ENCODE measurements around the gene PCDHGA3. TPM values are rescaled to one million over a fixed set of nuclear protein-coding genes. Genes with fewer than 3 reads are reported as not detected.

The PCDHGA3 gene
- total and polyA plus RNA-seq, 2 of the 13 experiments (the other 11 are each of a cell fraction or from before 2014, with no cell fraction given) = 0.05 TPM; not detected in 1

DNA sequence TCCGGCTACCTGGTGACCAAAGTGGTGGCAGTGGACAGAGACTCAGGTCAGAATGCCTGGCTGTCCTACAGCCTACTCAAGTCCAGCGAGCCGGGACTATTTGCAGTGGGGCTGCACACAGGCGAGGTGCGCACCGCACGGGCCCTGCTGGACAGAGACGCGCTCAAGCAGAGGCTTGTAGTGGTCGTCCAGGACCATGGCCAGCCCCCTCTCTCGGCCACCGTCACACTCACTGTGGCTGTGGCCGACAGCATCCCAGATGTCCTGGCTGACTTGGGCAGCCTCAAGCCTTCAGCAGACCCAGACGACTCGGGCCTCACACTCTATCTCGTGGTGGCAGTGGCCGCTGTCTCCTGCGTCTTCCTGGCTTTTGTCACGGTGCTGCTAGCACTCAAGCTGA, 13.3 kb downstream of the PCDHGA3 start:
- Histone ChIP-seq H3K27ac (ENCODE audit: extremely low read length, insufficient read depth, low read length) (no peak overlapping the region), H3K9ac (ENCODE audit: insufficient read depth, low read depth, low read length) (no peak overlapping the region), H2AFZ (ENCODE audit: low read length) (no peak overlapping the region), H3K4me1 (ENCODE audit: insufficient read depth, low read length) (no peaks in the 10 kb centered on the region), H3K27me3 (ENCODE audit: control insufficient read depth in 1 of 2, insufficient read depth in 2 of 2, low read length in 2 of 2) (no peaks in the 10 kb centered on the region), H3K79me2 (ENCODE audit: insufficient read depth, low read length) (no peaks in the 10 kb centered on the region), H3K4me3 (replicated peaks in 1 of 3; ENCODE audit: insufficient read depth in 1 of 3, low read depth in 2 of 3, low read length in 3 of 3) (no peak overlapping the region), H3K36me3 (replicated peaks in 1 of 2; ENCODE audit: control insufficient read depth in 1 of 2, insufficient read depth in 2 of 2, low read length in 2 of 2) (no peaks in the 10 kb centered on the region), H4K20me1 (ENCODE audit: insufficient read depth, low read length) (no peaks in the 10 kb centered on the region), H3K4me2 (ENCODE audit: low read depth, low read length) (no peak overlapping the region), H3K9me3 (ENCODE audit: low read length) (peaks cover 25% of the 10 kb centered on the region)
- CTCF ChIA-PET (ENCODE audit: low intra/inter-chr PET ratio, low total read pairs) = no interaction called here
- ATAC-seq = no peak
- no peak for FAIRE-seq
- no peak for DNase-seq (ENCODE audit: low spot score)
- TF ChIP-seq, protein P1, sequence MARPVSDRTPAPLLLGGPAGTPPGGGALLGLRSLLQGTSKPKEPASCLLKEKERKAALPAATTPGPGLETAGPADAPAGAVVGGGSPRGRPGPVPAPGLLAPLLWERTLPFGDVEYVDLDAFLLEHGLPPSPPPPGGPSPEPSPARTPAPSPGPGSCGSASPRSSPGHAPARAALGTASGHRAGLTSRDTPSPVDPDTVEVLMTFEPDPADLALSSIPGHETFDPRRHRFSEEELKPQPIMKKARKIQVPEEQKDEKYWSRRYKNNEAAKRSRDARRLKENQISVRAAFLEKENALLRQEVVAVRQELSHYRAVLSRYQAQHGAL (CRISPR knock-in tag; IDR thresholded peaks at IDR 0.05; ENCODE audit: not compliant biosample characterization) = no peak
- TF ChIP-seq, protein P2, sequence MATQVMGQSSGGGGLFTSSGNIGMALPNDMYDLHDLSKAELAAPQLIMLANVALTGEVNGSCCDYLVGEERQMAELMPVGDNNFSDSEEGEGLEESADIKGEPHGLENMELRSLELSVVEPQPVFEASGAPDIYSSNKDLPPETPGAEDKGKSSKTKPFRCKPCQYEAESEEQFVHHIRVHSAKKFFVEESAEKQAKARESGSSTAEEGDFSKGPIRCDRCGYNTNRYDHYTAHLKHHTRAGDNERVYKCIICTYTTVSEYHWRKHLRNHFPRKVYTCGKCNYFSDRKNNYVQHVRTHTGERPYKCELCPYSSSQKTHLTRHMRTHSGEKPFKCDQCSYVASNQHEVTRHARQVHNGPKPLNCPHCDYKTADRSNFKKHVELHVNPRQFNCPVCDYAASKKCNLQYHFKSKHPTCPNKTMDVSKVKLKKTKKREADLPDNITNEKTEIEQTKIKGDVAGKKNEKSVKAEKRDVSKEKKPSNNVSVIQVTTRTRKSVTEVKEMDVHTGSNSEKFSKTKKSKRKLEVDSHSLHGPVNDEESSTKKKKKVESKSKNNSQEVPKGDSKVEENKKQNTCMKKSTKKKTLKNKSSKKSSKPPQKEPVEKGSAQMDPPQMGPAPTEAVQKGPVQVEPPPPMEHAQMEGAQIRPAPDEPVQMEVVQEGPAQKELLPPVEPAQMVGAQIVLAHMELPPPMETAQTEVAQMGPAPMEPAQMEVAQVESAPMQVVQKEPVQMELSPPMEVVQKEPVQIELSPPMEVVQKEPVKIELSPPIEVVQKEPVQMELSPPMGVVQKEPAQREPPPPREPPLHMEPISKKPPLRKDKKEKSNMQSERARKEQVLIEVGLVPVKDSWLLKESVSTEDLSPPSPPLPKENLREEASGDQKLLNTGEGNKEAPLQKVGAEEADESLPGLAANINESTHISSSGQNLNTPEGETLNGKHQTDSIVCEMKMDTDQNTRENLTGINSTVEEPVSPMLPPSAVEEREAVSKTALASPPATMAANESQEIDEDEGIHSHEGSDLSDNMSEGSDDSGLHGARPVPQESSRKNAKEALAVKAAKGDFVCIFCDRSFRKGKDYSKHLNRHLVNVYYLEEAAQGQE (IDR thresholded peaks at IDR 0.05; ENCODE audit: borderline replicate concordance in 1 of 2, low read depth in 1 of 2, low read length in 2 of 2) = peak; percentile 26 to 71
- in situ Hi-C loops (cut with HindIII; ENCODE audit: extremely low pct_ligation_motif_present, low pct_unique_long_range_greater_than_20kb) = loop anchor here (10.0 kb wide), 1 partner anchor 168 kb away; no protein-coding TSS in a partner anchor
- no TSS peak for BruUV-seq (replicated peaks)
- WGBS (ENCODE audit: low lambda C conversion rate) = 50% methylated on average over 15 of the region's 19 CpGs
- intact Hi-C loops (cut with micrococcal nuclease; ENCODE audit: unreplicated experiment) = loop anchor here (10.0 kb wide), 1 partner anchor 168 kb away; no protein-coding TSS in a partner anchor
- POLR2A ChIA-PET = no interaction called here

Data from HepG2 (cell line).